Astrocyte (in vitro differentiated cells and primary cell): Measurements from ENCODE around the gene FUT2. TPM values are rescaled to one million over a fixed set of nuclear protein-coding genes. Genes with fewer than 3 reads are reported as not detected.

Source experiments
- DNase-seq: peaks from one replicate; pipeline ENCODE4 v3.0.0-alpha.2; 2010; ENCODE audit warnings: low read depth
- FAIRE-seq: peaks from 2 replicates; lab custom pipeline; 2011; peaks lifted over from hg19 to GRCh38; lab: Jason Lieb, UNC
- H2AFZ ChIP-seq: 2 replicates; pipeline ENCODE4 v1.6.0; 2012; ENCODE audit warnings: low read depth, low read length, inconsistent platforms
- H3K27ac ChIP-seq: 2 replicates; pipeline ENCODE4 v1.5.1; 2011; ENCODE audit warnings: low read depth, low read length, inconsistent platforms
- H3K27me3 ChIP-seq: 2 replicates; pipeline ENCODE4 v1.6.0; 2011; ENCODE audit warnings: low read length, inconsistent platforms; ENCODE audit not compliant: insufficient read depth
- H3K36me3 ChIP-seq: 2 replicates; pipeline ENCODE4 v1.5.1; 2011; ENCODE audit warnings: low read length, inconsistent platforms; ENCODE audit not compliant: insufficient read depth
- H3K4me1 ChIP-seq: 2 replicates; pipeline ENCODE4 v1.5.1; 2011; ENCODE audit warnings: low read length, inconsistent platforms; ENCODE audit not compliant: insufficient read depth
- H3K4me2 ChIP-seq: 2 replicates; pipeline ENCODE4 v1.6.0; 2012; ENCODE audit warnings: low read length, inconsistent platforms
- H3K4me3 ChIP-seq: 2 replicates; pipeline ENCODE4 v1.5.1; 2011; ENCODE audit warnings: low read depth, mild to moderate bottlenecking, low read length, inconsistent platforms; ENCODE audit not compliant: insufficient read depth
- H3K79me2 ChIP-seq: 2 replicates; pipeline ENCODE4 v1.6.0; 2012; ENCODE audit warnings: mild to moderate bottlenecking, low read length, inconsistent platforms; ENCODE audit not compliant: insufficient read depth
- H3K9ac ChIP-seq: 2 replicates; pipeline ENCODE4 v1.6.0; 2012; ENCODE audit warnings: mild to moderate bottlenecking, low read length, inconsistent platforms
- H3K9me3 ChIP-seq: 2 replicates; pipeline ENCODE4 v1.5.1; 2012; ENCODE audit warnings: low read depth, mild to moderate bottlenecking, low read length, inconsistent platforms; ENCODE audit not compliant: insufficient read depth
- H4K20me1 ChIP-seq: 2 replicates; pipeline ENCODE4 v1.6.0; 2012; ENCODE audit warnings: low read length, inconsistent platforms; ENCODE audit not compliant: insufficient read depth
- H3K27ac Mint-ChIP-seq: one replicate; pipeline ENCODE4 v1.8.0; 2021; ENCODE audit warnings: mild to moderate bottlenecking, mixed read lengths; ENCODE audit not compliant: unreplicated experiment
- H3K27me3 Mint-ChIP-seq: one replicate; pipeline ENCODE4 v1.8.0; 2021; ENCODE audit warnings: low read depth, mixed read lengths; ENCODE audit not compliant: unreplicated experiment
- H3K36me3 Mint-ChIP-seq: one replicate; pipeline ENCODE4 v1.8.0; 2021; ENCODE audit warnings: low read depth, mixed read lengths; ENCODE audit not compliant: unreplicated experiment
- H3K4me1 Mint-ChIP-seq: one replicate; pipeline ENCODE4 v1.8.0; 2021; ENCODE audit warnings: low read depth, mixed read lengths; ENCODE audit not compliant: unreplicated experiment
- H3K4me3 Mint-ChIP-seq: one replicate; pipeline ENCODE4 v1.8.0; 2021; ENCODE audit warnings: mild to moderate bottlenecking, moderate library complexity, mixed read lengths; ENCODE audit not compliant: unreplicated experiment
- H3K9me3 Mint-ChIP-seq: one replicate; pipeline ENCODE4 v1.8.0; 2021; ENCODE audit warnings: mild to moderate bottlenecking, mixed read lengths; ENCODE audit not compliant: unreplicated experiment
- EZH2 ChIP-seq: IDR thresholded peaks from 2 replicates; pipeline ENCODE4 v1.6.1; 2012; ENCODE audit warnings: mild to moderate bottlenecking, low read length, inconsistent platforms; ENCODE audit not compliant: insufficient read depth
- total RNA-seq: library from RNA; stranded (reverse); gene quantifications from 2 replicates; pipeline ENCODE4 v1.2.1, GENCODE V29; 2021
- TF ChIP-seq, protein P1 (sequence below): IDR thresholded peaks from 2 replicates; pipeline ENCODE4 v1.5.1; 2011; ENCODE audit warnings: low read depth, mild to moderate bottlenecking, inconsistent platforms, low read length, moderate library complexity; ENCODE audit not compliant: insufficient read depth

FUT2 gene
- total RNA-seq, 1 donor from 2014 or later = not detected

DNA sequence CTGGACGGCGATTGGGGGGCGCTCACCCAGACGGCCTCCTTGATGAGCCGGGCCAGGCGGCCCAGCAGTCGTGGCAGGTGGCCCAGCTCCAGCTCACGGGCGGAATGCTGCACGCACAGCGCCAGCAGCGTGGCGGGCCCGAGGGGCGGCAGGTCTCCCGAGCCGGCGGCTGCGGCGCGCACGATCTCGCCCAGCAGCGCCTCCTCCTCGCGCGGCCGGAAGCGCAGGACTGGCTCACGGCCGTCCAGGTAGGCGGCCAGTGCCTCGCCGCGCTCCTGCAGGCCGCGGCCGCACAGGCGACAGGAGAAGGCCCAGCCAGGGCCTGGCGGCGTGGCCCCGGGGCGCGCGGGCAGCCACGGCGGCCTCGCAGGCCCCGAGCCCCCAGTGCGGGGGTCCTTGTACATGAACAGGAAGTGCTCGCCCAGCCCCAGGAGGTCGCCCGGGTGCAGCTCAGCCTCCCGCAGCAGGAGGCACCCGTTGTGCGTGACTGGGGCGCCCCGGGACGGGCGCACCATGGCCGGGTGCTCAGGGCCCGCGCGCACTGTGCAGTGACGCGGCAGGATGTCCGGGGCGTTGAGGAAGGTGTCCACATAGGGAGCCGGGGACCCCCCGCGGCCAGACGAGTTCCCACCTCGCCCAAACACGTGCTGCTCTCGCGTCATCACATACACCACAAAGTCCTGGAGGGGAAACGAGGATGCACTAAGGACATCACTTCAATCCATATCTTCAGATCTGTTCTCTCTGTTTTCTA lies 33.3 kb downstream of the FUT2 start:
- TF ChIP-seq EZH2 = no peak
- FAIRE-seq = no peak
- Histone ChIP-seq H3K4me2 (peak overlapping the region; percentile 26), H3K27me3 (peaks cover 5% of the 10 kb centered on the region), H4K20me1 (no peaks in the 10 kb centered on the region), H3K9me3 (no peaks in the 10 kb centered on the region), H3K4me1 (peaks cover 6% of the 10 kb centered on the region), H2AFZ (peak overlapping the region; percentile 26), H3K27ac (no peak overlapping the region), H3K4me3 (no peak overlapping the region), H3K36me3 (no peaks in the 10 kb centered on the region), H3K9ac (no peak overlapping the region), H3K79me2 (no peaks in the 10 kb centered on the region)
- DNase-seq = no peak
- H3K27me3 Mint-ChIP-seq = peaks cover 10% of the 10 kb centered on the region
- H3K4me1 Mint-ChIP-seq = peaks cover 8% of the 10 kb centered on the region
- no peak overlapping the region for H3K27ac Mint-ChIP-seq
- H3K4me3 Mint-ChIP-seq = no peak overlapping the region
- H3K9me3 Mint-ChIP-seq = peaks cover 9% of the 10 kb centered on the region
- peaks cover 2% of the 10 kb centered on the region for H3K36me3 Mint-ChIP-seq

DNA sequence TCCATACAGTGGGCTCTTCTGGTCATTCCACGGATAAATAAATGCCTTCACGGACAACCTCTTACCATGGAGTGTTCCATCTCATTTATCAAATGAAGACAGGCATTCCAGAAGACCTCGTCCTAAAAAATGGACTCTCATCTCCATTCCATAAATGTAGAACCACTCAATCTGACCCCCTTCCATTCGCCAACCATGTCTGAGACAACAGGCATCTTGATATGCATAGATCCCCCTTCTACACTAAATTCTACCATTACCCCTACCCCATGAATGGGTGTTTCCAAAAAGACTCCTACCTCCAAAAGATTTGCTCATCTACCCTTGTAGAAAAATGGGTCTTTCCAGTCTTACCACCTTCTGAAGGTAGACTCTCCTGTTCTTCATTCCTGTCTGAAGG lies 35.7 kb downstream of the FUT2 start:
- Mint-ChIP-seq H3K27ac (no peak overlapping the region), H3K4me1 (no peaks in the 10 kb centered on the region), H3K27me3 (peaks cover 10% of the 10 kb centered on the region), H3K36me3 (peaks cover 2% of the 10 kb centered on the region), H3K4me3 (no peak overlapping the region), H3K9me3 (peaks cover 3% of the 10 kb centered on the region)
- Histone ChIP-seq H3K4me3 (no peak overlapping the region), H3K4me1 (no peaks in the 10 kb centered on the region), H3K4me2 (no peak overlapping the region), H2AFZ (no peak overlapping the region), H3K79me2 (no peaks in the 10 kb centered on the region), H3K27ac (no peak overlapping the region), H4K20me1 (no peaks in the 10 kb centered on the region), H3K36me3 (no peaks in the 10 kb centered on the region), H3K9me3 (no peaks in the 10 kb centered on the region), H3K27me3 (peaks cover 5% of the 10 kb centered on the region), H3K9ac (no peak overlapping the region)
- FAIRE-seq (no peak), DNase-seq (no peak)
- no peak for TF ChIP-seq EZH2
- TF ChIP-seq, protein P1, sequence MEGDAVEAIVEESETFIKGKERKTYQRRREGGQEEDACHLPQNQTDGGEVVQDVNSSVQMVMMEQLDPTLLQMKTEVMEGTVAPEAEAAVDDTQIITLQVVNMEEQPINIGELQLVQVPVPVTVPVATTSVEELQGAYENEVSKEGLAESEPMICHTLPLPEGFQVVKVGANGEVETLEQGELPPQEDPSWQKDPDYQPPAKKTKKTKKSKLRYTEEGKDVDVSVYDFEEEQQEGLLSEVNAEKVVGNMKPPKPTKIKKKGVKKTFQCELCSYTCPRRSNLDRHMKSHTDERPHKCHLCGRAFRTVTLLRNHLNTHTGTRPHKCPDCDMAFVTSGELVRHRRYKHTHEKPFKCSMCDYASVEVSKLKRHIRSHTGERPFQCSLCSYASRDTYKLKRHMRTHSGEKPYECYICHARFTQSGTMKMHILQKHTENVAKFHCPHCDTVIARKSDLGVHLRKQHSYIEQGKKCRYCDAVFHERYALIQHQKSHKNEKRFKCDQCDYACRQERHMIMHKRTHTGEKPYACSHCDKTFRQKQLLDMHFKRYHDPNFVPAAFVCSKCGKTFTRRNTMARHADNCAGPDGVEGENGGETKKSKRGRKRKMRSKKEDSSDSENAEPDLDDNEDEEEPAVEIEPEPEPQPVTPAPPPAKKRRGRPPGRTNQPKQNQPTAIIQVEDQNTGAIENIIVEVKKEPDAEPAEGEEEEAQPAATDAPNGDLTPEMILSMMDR = no peak

DNA sequence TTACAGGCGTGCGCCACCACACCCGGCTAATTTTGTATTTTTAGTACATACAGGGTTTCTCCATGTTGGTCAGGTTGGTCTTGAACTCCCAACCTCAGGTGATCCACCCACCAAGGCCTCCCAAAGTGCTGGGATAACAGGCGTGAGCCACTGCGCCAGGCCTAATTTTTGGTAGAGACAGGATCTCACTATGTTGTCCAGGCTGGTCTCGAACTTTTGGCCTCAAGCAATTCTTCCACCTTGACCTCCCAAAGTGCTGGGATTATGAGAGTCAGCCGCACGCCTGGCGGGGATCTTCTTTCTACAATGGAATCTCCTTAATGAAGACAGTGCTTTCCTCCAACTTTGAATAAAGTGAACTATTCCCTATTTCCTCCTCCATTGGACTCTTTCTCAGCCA lies 38.9 kb downstream of the FUT2 start:
- peak overlapping the region; percentile 67 for H3K4me2 ChIP-seq
- no peaks in the 10 kb centered on the region for H4K20me1 ChIP-seq
- peaks cover 4% of the 10 kb centered on the region for H3K4me1 ChIP-seq
- H2AFZ ChIP-seq = no peak overlapping the region
- no peaks in the 10 kb centered on the region for H3K79me2 ChIP-seq
- H3K4me1 Mint-ChIP-seq = peaks cover 4% of the 10 kb centered on the region
- H3K27me3 Mint-ChIP-seq = peaks cover 14% of the 10 kb centered on the region
- no peak overlapping the region for H3K4me3 ChIP-seq
- no peak for FAIRE-seq
- no peak overlapping the region for H3K27ac ChIP-seq
- peaks cover 5% of the 10 kb centered on the region for H3K27me3 ChIP-seq
- TF ChIP-seq, protein P1 = no peak
- no peak for TF ChIP-seq EZH2
- H3K9ac ChIP-seq = no peak overlapping the region
- H3K27ac Mint-ChIP-seq = no peak overlapping the region
- no peaks in the 10 kb centered on the region for H3K9me3 ChIP-seq
- H3K36me3 Mint-ChIP-seq = no peaks in the 10 kb centered on the region
- no peak for DNase-seq
- no peaks in the 10 kb centered on the region for H3K9me3 Mint-ChIP-seq
- H3K4me3 Mint-ChIP-seq = peak overlapping the region; percentile 70
- no peaks in the 10 kb centered on the region for H3K36me3 ChIP-seq
